NK-92 (cell line): ENCODE measurements around the gene HMGN3.

Source experiments
- DNase-seq: peaks from one replicate; lab custom pipeline; 2025; ENCODE audit not compliant: unreplicated experiment; lab: John Stamatoyannopoulos, UW

Gene HMGN3

DNA sequence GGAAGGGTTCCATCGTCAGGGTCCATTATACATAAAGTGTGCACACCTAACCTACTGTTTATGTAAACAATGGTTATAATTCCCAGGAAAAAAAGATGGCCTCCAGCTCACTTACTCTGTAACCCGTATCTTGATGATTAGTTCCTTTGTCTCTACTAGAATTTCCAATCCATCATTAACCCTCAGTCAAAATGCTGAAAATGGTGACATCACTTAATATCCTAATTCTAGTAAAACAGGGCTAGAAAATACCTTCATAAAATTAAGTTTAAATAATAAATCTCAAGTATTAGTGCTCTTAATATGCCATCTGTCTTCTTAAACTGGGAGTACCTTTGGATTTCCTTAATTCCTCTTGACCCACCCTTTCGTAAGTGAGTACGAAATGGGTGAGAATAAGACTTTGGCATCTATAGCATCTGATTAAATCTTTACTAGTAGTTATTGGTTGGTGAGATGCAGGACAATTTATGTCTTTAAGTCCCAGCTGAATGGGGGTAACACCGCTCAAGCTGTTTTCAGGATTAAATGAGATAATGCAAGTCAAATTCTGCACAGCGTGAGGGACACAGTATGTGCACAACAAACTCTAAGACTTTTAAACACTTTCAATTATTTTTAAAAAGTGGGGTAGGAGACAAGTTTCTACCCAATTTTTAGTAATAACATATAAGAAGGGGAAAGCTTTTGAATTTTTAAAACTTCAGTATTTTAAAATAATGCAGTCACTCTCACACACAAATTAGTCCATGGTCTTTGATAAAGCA, 1.6 kb downstream of the HMGN3 start:
- DNase-seq, result no peak

GRCh38 chr6:79231666-79232065, 2.8 kb downstream of the HMGN3 start:
- DNase-seq, result no peak

GRCh38 chr6:79231101-79231500, 3.4 kb downstream of the HMGN3 start:
- DNase-seq, result no peak

DNA sequence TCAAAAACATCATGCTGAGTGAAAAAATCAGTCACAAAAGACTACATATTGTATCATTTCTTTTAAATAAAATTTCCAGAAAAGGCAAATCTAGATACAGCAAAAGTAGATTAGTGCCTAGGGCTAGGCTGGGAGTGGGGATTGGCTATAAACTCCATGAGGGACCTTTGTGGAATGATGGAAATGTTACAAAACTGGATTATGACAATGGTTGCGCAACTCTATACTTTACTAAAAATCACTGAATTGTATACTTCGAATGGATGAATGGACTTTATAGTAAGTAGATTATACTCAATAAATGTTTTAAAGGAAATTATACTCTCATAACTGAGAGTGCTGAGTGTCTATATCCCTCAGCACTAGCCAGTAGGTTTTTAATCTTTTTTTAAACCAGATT, 4.3 kb downstream of the HMGN3 start:
- no peak for DNase-seq

DNA sequence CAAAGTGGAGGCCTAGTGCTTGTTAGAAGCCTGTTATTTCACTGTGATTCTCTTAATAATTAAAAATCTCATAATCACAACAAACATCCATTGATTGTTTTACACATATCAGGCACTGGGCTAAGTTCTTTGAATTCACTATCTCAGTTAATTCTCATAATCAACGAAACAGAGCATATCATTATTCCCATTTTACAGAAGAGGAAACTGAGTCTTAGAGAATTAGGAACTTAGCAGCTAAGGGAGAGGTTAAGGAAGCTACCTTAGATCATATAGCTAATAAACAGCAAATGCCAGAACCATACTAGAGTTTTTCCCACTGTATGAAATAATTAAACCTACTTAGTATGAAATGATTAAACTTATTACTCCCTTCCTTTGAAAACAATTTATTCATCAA, 7.0 kb downstream of the HMGN3 start:
- no peak for DNase-seq

DNA sequence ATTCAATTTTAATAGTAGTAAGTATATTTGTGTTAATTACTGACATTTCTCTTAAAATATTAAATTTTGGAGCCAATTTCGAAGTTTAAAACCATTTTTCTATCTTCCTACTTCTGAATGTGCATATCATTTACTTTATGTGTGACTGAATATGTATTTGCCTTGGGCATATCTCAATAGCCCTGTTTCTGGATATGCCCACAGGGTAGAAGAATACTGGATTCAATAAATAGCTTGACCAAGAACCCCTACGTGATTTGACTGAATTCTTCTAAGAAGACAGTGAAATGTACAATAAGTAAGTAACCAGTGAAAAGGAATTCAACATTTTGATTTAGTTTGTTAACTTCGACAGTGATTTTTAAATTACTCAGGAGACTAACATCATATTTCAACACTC, 7.8 kb downstream of the HMGN3 start:
- no peak for DNase-seq

- no peak for DNase-seq
Observed at GRCh38 chr6:79225717-79226599, 8.5 kb downstream of the HMGN3 start.

GRCh38 chr6:79223611-79224404, 10.7 kb downstream of the HMGN3 start:
- no peak for DNase-seq

GRCh38 chr6:79215213-79215824, 19.2 kb downstream of the HMGN3 start:
- no peak for DNase-seq

GRCh38 chr6:79212859-79213258, 21.6 kb downstream of the HMGN3 start:
- DNase-seq, result no peak

GRCh38 chr6:79208816-79209215, 25.7 kb downstream of the HMGN3 start:
- DNase-seq, result no peak

DNA sequence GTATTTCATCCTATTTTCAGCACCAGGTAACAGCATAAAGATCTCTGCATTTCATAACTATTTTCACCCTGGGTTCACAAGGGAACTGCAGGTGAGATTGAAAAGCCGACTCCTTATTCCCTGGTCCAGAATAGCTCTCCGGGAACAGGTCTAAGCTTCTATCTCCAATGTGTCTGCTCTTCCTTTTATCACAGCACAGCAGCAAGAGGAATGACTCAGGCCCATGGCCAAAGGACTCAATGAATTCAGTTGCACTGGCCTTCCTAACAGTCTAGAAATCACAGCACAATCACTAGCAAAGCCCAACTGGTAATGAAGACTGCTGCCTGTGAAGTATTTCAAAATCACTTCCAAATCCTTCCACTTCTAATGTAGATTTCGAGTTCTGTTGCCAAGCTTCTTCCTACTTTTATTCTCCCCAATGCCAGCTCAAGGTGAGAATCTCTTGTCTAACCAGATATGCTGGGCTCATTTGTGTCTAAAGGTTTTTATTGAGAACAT, 30.7 kb downstream of the HMGN3 start:
- no peak for DNase-seq

DNA sequence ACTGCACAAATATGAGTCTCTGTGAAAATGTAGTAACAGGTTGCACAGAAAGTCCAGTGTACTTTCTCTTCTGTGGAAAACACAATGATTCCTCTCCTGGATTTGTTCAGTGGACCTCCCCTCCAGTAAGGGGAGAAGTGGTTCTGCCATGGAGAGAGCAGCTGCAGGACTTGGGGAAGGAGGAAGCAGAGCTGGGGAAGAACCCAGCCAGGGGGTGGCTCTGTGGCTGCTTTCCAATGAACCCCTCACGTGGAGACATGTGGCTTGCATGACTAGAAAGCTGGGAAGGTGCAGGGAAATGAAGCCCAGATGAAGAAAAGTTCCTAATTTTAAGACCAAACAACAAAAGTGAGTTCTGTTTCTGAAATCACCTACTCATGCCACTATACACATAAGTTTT, 31.9 kb downstream of the HMGN3 start:
- no peak for DNase-seq

DNA sequence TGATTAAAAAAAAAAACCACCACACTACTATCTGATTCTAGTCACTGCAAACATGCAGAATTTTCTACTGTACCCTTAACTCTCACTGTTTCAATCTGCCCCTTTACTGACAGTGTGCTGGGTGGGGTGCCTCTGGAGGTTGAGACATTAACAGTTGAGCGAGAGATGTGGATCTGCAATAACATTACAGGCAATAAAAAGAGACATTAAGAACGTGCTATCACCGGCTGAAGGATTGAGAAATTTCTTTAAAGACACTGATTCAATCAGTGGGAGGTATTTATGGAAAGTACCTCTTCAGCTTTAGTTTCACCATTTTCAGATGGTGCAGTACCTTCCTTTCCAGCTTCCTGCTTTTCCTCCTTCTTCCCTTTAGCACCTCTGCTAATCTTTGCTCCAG, 32.5 kb downstream of the HMGN3 start:
- no peak for DNase-seq

DNA sequence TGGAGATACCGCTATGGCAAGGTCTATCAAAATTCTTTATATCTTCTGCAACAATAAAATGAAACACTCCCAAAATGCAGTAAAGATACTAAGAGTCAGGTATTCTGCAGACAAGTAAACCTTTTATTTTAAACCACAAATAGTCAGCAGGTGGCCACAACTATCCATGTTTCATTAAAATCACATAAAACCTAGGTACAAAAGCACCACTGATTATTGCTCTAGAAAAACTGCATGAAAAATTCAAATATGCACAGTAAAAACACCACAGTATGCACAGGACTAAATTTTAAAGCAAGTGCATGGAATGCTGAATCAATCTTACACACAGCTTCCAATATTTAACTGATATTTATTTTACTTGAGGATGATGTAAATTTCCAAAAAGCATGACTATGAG, 33.3 kb downstream of the HMGN3 start:
- DNase-seq, result no peak

GRCh38 chr6:79196912-79197311, 37.6 kb downstream of the HMGN3 start:
- DNase-seq, result no peak

DNA sequence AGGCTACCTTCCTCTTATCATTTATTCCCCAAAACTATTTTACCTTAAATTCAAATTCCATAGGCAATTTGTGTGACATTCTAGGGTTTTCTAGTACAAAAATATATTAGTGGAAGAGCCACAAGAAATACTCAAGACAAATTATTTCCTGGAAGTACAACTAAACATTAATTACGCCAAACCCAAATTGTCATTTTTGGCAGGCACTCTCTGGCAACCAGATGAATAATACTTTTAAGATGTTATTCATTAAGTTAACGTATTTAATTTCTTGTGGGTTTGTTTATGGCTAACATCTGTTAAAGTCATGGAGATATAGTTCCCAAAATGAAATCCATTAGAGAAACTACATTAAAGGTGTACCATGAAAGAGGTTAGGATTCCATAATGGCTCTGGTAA, 40.5 kb downstream of the HMGN3 start:
- DNase-seq, result no peak

DNA sequence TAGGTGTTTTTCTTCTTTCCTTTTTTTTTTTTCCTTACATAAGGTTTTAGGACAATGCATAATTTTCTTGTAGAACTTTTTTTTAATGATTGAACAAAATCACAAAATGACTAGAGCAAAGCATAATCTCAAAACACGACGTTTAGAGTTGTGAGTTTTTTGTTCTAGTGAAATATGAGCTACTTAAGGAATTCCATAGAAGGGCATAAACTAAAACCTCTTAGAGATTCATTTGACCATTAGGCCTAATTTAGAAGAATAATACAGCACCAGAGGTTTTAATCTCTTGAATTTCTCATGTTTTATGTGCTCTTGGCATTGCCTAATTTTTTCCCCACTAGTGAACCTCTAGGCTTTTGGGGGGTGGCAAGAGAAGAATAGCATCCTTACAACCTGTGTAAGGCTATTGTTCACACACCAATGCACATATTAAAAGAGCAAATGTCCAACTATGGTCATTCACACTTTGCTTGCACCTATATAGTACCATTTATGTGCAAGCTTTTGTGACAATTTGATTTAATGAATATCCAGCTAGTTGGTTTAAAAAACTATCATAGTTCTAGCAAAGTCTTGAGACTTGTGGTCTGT, 44.6 kb downstream of the HMGN3 start:
- no peak for DNase-seq

DNA sequence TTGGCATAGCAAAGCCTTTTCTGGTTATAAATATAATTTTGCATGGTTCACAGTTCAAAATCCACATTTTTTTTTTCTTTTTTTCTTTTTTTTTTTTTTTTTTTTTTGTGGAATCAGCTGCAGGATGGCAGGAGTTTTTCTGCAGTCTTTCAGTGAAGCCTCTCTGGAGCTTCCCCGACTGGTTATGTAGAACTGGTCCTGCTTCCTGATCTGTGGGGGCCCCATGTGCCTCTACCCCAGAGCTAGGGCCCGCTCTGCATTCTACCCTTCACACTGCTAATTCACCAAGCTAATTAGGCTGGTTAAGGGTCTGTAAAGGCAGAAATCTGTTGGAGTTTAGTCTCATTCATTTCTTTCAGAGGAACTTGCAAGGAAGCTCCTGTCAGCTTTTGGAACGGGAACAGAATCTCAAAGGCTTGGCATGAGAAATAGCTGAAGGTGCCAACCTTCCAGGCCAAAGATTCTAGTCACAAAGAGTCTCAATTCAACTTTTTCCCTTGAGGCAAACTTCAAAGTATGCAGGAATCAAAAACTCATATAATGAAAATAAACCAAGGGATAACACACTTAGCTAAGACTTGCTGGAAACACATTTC, 45.5 kb downstream of the HMGN3 start:
- no peak for DNase-seq

GRCh38 chr6:79188107-79188506, 46.4 kb downstream of the HMGN3 start:
- DNase-seq, result no peak
